ENCODE measurements around the gene CFAP97D2. TPM values are rescaled to one million over a fixed set of nuclear protein-coding genes. Genes with fewer than 3 reads are reported as not detected.
"Not testable (repeated sequence)": the region's sequence is repeated elsewhere in the genome, so short reads cannot be mapped to it uniquely, and the experiment has no call there.

CFAP97D2 gene
- total RNA-seq, 1 donor from 2014 or later, result not detected

DNA sequence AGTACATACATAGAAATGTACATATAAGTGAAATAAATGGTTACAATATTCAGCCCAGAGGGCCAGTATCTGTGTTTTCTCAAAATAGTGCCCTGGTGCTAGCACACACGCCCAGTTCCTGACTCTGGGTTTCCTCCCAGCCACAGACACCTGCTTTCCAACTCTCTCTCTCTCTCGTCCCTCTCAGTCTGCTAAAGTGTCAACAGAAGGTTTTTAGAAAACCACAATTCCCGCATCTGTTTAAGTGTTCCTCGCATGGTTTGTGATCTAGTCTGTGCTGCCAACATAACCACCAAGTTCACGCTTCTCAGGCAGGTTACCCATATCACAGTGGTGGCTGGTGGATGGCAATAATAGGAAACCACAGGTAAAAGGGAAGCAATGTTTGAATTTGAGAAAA is 84.5 kb downstream of the CFAP97D2 start:
- no peak overlapping the region for H3K4me3 ChIP-seq (ENCODE audit: low read depth, low read length)
- TF ChIP-seq, protein P1, sequence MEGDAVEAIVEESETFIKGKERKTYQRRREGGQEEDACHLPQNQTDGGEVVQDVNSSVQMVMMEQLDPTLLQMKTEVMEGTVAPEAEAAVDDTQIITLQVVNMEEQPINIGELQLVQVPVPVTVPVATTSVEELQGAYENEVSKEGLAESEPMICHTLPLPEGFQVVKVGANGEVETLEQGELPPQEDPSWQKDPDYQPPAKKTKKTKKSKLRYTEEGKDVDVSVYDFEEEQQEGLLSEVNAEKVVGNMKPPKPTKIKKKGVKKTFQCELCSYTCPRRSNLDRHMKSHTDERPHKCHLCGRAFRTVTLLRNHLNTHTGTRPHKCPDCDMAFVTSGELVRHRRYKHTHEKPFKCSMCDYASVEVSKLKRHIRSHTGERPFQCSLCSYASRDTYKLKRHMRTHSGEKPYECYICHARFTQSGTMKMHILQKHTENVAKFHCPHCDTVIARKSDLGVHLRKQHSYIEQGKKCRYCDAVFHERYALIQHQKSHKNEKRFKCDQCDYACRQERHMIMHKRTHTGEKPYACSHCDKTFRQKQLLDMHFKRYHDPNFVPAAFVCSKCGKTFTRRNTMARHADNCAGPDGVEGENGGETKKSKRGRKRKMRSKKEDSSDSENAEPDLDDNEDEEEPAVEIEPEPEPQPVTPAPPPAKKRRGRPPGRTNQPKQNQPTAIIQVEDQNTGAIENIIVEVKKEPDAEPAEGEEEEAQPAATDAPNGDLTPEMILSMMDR (conservative IDR thresholded peaks at IDR 0.05; ENCODE audit: low read depth, low read length), result no peak
- DNase-seq (ENCODE audit: low read depth), result no peak

DNA sequence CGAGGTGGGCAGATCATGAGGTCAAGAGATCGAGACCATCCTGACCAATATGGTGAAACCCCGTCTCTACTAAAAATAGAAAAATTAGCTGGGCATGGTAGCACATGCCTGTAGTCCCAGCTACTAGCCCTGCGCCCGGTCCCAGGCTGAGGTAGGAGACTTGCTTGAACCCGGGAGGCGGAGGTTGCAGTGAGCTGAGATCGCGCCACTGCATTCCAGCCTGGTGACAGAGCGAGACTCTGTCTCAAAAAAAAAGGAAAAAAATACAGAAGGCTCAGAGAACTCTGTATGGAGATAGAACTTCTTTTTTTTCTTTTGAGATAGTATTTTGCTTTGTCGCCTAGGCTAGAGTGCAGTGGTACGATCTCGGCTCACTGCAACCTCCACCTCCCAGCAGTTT is 85.3 kb downstream of the CFAP97D2 start:
- not testable (repeated sequence) for H3K4me3 ChIP-seq (ENCODE audit: low read depth, low read length); DNase-seq (ENCODE audit: low read depth)

DNA sequence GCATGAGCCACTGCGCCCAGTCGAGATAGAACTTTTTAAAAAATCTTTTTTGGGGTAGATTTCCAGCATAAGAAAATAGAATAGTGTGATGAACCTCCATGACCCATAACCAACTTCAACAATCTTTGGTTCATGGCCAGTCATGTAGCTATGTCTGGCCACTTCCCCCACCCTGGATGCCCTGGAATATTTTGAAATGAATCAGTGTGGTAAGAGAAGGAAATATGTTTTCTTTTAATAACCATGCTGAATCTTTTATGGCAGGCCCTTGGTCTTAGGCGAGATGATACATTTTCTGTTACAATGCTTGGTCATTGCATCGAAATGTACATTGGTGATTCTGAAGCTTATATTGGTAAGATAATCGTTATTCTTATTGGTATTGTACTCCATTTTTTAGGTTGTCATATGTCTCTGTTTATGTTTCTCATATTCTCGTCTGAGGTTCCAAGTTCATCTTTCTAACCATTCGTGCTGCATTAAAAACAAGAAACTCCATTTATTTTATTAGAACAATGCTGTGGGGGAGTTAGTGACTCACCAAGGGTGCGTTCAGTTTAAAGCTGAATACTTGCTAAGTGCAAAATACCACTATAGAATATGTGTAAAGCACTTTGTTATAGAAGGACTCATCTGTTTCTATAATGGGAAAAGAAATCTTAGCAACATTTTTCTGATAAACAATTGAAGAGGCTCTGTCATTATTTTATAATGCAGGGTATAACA is 86.0 kb downstream of the CFAP97D2 start:
- H3K4me3 ChIP-seq (ENCODE audit: low read depth, low read length), result no peak overlapping the region
- TF ChIP-seq, protein P1 (conservative IDR thresholded peaks at IDR 0.05; ENCODE audit: low read depth, low read length), result no peak
- DNase-seq (ENCODE audit: low read depth), result no peak

DNA sequence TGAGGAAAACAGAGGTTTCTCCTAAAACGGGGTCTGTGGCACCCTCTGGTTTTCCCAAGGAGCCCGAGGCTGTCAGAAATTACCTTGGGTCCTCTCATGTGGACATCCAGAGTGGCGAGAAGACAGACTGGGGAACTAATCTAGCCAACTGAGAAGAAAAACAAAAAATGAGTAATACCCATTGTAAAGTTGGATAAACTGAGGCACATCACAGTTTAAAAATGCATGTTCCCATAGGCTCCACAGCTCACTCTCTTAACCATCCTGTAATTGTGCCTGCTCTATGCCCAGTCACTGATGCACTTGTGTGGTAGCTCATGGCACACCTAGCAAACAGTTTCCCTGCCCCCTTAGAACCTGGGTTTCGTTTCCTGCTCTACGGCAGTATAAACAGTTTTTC is 87.2 kb downstream of the CFAP97D2 start:
- no peak overlapping the region for H3K4me3 ChIP-seq (ENCODE audit: low read depth, low read length)
- DNase-seq (ENCODE audit: low read depth), result no peak
- TF ChIP-seq, protein P1 (conservative IDR thresholded peaks at IDR 0.05; ENCODE audit: low read depth, low read length), result no peak

DNA sequence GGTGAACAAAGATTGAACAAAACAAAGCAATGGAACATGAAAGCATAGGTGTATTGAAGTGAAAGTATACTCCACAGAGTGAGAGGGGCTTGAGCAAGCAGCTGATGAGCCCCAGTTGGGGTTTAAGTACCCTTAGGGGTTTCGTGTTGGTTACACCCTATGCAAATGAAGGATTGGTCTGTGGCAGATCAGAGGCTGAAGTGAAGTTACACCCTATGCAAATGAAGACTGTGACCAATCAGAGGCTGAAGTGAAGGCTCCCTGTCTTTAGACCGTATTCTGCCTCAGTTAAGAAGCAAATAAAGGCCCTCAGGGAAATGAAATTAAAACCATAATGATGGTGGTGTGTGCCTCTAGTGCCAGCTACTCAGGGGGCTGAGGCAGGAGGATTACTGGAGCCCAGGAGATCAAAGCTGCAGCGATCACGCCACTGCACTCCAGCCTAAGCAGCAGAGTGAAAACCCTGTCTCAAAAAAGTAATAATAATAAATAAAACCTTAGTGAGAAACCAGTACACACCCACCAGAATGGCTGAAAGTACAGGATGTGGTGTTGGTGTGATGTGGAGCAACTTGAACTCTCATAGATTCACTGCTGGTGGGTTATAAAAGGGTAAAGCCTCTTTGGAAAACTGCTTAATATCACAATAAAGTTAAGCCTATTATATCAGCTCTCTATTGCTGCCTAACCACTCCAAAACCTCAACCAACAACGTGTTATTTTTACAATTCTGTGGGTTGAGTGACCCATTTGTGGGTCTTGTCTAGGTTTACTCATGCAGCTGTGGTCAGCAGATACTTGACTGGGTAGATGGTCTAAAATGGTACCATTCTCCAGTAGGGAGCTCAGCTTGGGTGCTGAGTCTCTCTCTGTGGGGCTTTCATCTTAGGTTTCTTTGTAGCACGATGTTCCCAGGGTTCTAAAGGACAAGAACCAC is 89.6 kb downstream of the CFAP97D2 start:
- TF ChIP-seq, protein P1 (conservative IDR thresholded peaks at IDR 0.05; ENCODE audit: low read depth, low read length), result no peak
- H3K4me3 ChIP-seq (ENCODE audit: low read depth, low read length), result no peak overlapping the region
- DNase-seq (ENCODE audit: low read depth), result no peak

DNA sequence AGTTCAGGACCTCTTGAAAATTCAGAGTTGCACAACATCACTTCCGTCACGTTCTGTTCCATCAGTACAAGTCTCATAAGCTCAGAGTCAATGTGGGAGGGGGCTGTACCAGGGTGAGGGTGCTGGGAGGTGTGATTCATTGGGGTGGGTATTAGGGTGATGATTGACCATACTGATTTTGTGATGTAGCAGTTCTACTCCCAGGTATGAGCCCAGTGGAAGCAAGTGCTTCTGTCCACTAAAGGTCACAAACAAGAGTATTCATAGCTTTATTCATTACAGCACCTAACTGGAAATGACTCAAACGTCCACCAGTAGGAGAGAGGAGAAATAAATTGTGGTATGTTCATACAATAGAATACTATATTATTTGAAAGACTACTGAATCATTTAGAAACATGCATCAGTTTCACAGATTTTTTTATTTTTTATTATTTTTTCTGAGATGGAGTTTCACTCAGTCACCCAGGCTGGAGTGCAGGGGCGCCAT is 90.3 kb downstream of the CFAP97D2 start:
- H3K4me3 ChIP-seq (ENCODE audit: low read depth, low read length), result no peak overlapping the region
- DNase-seq (ENCODE audit: low read depth), result no peak
- TF ChIP-seq, protein P1 (conservative IDR thresholded peaks at IDR 0.05; ENCODE audit: low read depth, low read length), result no peak

Other genes with a start within 250 kb of the CFAP97D2 start
- not detected in 2 replicates for gene C13orf46, start 205.2 kb upstream of the CFAP97D2 start, total RNA-seq
- gene RASA3, start 46.6 kb upstream of the CFAP97D2 start, total RNA-seq, result 25.7 and 26.8 TPM in 2 replicates
- gene CDC16, start 55.6 kb downstream of the CFAP97D2 start, total RNA-seq, result 20.0 and 27.9 TPM in 2 replicates
- gene UPF3A, start 102.3 kb downstream of the CFAP97D2 start, total RNA-seq, result 19.3 and 19.5 TPM in 2 replicates
- gene CHAMP1, start 135.2 kb downstream of the CFAP97D2 start, total RNA-seq, result 13.7 and 39.0 TPM in 2 replicates